Measurements from ENCODE around the gene CEMIP2. TPM values are rescaled to one million over a fixed set of nuclear protein-coding genes. Genes with fewer than 3 reads are reported as not detected.

Gene CEMIP2
- polyA plus RNA-seq, 1 of the 3 experiments (the other 2 are of a cell fraction), result 39.8 TPM

- Histone ChIP-seq H2AFZ (ENCODE audit: low read depth) (no peak overlapping the region), H3K9ac (no peak overlapping the region), H4K20me1 (ENCODE audit: insufficient read depth) (no peaks in the 10 kb centered on the region), H3K9me2 (no peaks in the 10 kb centered on the region), H3K4me2 (no peak overlapping the region), H3K4me3 (ENCODE audit: low read depth in 2 of 2, low read length in 1 of 2) (no peak overlapping the region), H3K27ac (ENCODE audit: low read depth in 2 of 2, low read length in 1 of 2) (no peak overlapping the region), H3K9me3 (no peaks in the 10 kb centered on the region), H3K4me1 (ENCODE audit: control insufficient read depth in 1 of 2, insufficient read depth in 2 of 2, low read depth in 1 of 2, low read length in 1 of 2) (no peaks in the 10 kb centered on the region), H3K36me3 (replicated peaks in 1 of 2; ENCODE audit: control insufficient read depth in 1 of 2, insufficient read depth in 2 of 2, low read length in 1 of 2) (no peaks in the 10 kb centered on the region), H3F3A (replicated peaks; ENCODE audit: insufficient read depth) (no peaks in the 10 kb centered on the region), H3K79me2 (ENCODE audit: insufficient read depth) (no peaks in the 10 kb centered on the region), H3K27me3 (ENCODE audit: insufficient read depth) (peaks cover 4% of the 10 kb centered on the region; the same call in 1 of the 2 replicates)
- TF ChIP-seq GABPA (IDR thresholded peaks at IDR 0.05; ENCODE audit: low read depth), result no peak
- TF ChIP-seq SIN3A (IDR thresholded peaks at IDR 0.05; ENCODE audit: borderline replicate concordance, low read depth, low read length), result no peak
- no peak for TF ChIP-seq NFIC (IDR thresholded peaks at IDR 0.05; ENCODE audit: borderline replicate concordance)
- no peak for TF ChIP-seq POLR2AphosphoS5 (IDR thresholded peaks at IDR 0.05; ENCODE audit: low read depth, low read length)
- TF ChIP-seq EZH2phosphoT487 (IDR thresholded peaks at IDR 0.05; ENCODE audit: borderline replicate concordance, low read depth), result no peak
- no peak for TF ChIP-seq RCOR1 (IDR thresholded peaks at IDR 0.05; ENCODE audit: low read length)
- TF ChIP-seq MAX (IDR thresholded peaks at IDR 0.05; ENCODE audit: low read depth), result no peak
- DNase-seq, result no peak
- WGBS (ENCODE audit: low lambda C conversion rate), result 5% methylated on average over 3 of the region's 3 CpGs
- CTCF ChIA-PET, result no interaction called here
- POLR2A ChIA-PET, result no interaction called here
These were observed 98.9 kb downstream of the CEMIP2 start for GRCh38 chr9:71669284-71669995.

GRCh38 chr9:71668717-71669116 lies 99.6 kb downstream of the CEMIP2 start:
- 8% methylated on average over 2 of the region's 2 CpGs for WGBS (ENCODE audit: low lambda C conversion rate)
- no peak for DNase-seq
- Histone ChIP-seq H3K79me2 (ENCODE audit: insufficient read depth) (no peaks in the 10 kb centered on the region), H3K4me1 (ENCODE audit: control insufficient read depth in 1 of 2, insufficient read depth in 2 of 2, low read depth in 1 of 2, low read length in 1 of 2) (no peaks in the 10 kb centered on the region), H3K4me2 (no peak overlapping the region), H3K4me3 (ENCODE audit: low read depth in 2 of 2, low read length in 1 of 2) (no peak overlapping the region), H3K36me3 (replicated peaks in 1 of 2; ENCODE audit: control insufficient read depth in 1 of 2, insufficient read depth in 2 of 2, low read length in 1 of 2) (no peaks in the 10 kb centered on the region), H3K9me2 (no peaks in the 10 kb centered on the region), H3F3A (replicated peaks; ENCODE audit: insufficient read depth) (no peaks in the 10 kb centered on the region), H3K9ac (no peak overlapping the region), H3K27ac (ENCODE audit: low read depth in 2 of 2, low read length in 1 of 2) (no peak overlapping the region), H3K27me3 (ENCODE audit: insufficient read depth) (peaks cover 4% of the 10 kb centered on the region; the same call in 1 of the 2 replicates), H2AFZ (ENCODE audit: low read depth) (no peak overlapping the region), H3K9me3 (no peaks in the 10 kb centered on the region), H4K20me1 (ENCODE audit: insufficient read depth) (no peaks in the 10 kb centered on the region)
- ChIA-PET POLR2A (no interaction called here), CTCF (no interaction called here)
- TF ChIP-seq MEF2A (IDR thresholded peaks at IDR 0.05; ENCODE audit: borderline replicate concordance, low read depth) (no peak), REST (IDR thresholded peaks at IDR 0.05; ENCODE audit: low read depth, low read length) (no peak), FOXJ3 (CRISPR knock-in tag; IDR thresholded peaks at IDR 0.05) (no peak), SMC3 (IDR thresholded peaks at IDR 0.05; ENCODE audit: low read depth, low read length) (no peak), RXRA (IDR thresholded peaks at IDR 0.05; ENCODE audit: borderline replicate concordance, low read depth) (no peak), FOSL2 (IDR thresholded peaks at IDR 0.05; ENCODE audit: borderline replicate concordance, low read depth) (no peak), EZH2phosphoT487 (IDR thresholded peaks at IDR 0.05; ENCODE audit: borderline replicate concordance, low read depth) (no peak), JUND (IDR thresholded peaks at IDR 0.05) (no peak), USF2 (IDR thresholded peaks at IDR 0.05; ENCODE audit: borderline replicate concordance, low read depth, low read length) (no peak), NFIC (IDR thresholded peaks at IDR 0.05; ENCODE audit: borderline replicate concordance) (no peak), RFX5 (IDR thresholded peaks at IDR 0.05; ENCODE audit: low read length) (no peak), FOXM1 (IDR thresholded peaks at IDR 0.05; ENCODE audit: low read depth) (no peak), CTCF (IDR thresholded peaks at IDR 0.05) (no peak), TEAD4 (IDR thresholded peaks at IDR 0.05; ENCODE audit: borderline replicate concordance, insufficient read depth) (no peak)
